WTC11 (cell line): ENCODE measurements around the gene MSLN.

ENCODE experiments used
- HMGA2 ChIP-seq: fragments of 250-450 bp; sonication (Bioruptor Pico); IDR thresholded peaks from 2 replicates; pipeline ENCODE4 v1.4.0; 2021; ENCODE audit warnings: mild to moderate bottlenecking, moderate library complexity
- SMAD3 ChIP-seq: sonication (generic); formaldehyde crosslinking; IDR thresholded peaks from 2 replicates; pipeline ENCODE4 v1.8.0; 2022; ENCODE audit warnings: missing genetic modification reagents, mild to moderate bottlenecking, borderline replicate concordance
- TEAD4 ChIP-seq: sonication (generic); formaldehyde crosslinking; IDR thresholded peaks from 2 replicates; pipeline ENCODE4 v1.8.0; 2022; ENCODE audit warnings: mild to moderate bottlenecking, missing genetic modification reagents
- TP53 ChIP-seq: sonication (generic); formaldehyde crosslinking; IDR thresholded peaks from 2 replicates; pipeline ENCODE4 v1.8.1; 2023; ENCODE audit warnings: mild to moderate bottlenecking, missing genetic modification reagents
- ZNF263 ChIP-seq: sonication (generic); formaldehyde crosslinking; IDR thresholded peaks from 2 replicates; pipeline ENCODE4 v1.8.1; 2022; ENCODE audit warnings: low read depth, mild to moderate bottlenecking, moderate library complexity, missing genetic modification reagents
- TF ChIP-seq, protein P1 (sequence below): sonication (generic); formaldehyde crosslinking; IDR thresholded peaks from 2 replicates; pipeline ENCODE4 v1.8.1; 2022; ENCODE audit warnings: low read depth, missing genetic modification reagents, borderline replicate concordance
- TF ChIP-seq, protein P2 (sequence below): sonication (generic); formaldehyde crosslinking; IDR thresholded peaks from 2 replicates; pipeline ENCODE4 v1.8.0; 2022; ENCODE audit warnings: mild to moderate bottlenecking, missing genetic modification reagents
- TF ChIP-seq, protein P3 (sequence below): fragments of 200-600 bp; IDR thresholded peaks from 2 replicates; pipeline ENCODE4 v1.8.0; 2022; ENCODE audit warnings: antibody characterized with exemption
- TF ChIP-seq, protein P4 (sequence below): sonication (generic); formaldehyde crosslinking; IDR thresholded peaks from 2 replicates; pipeline ENCODE4 v1.8.1; 2023; ENCODE audit warnings: mild to moderate bottlenecking, missing genetic modification reagents
- TF ChIP-seq, protein P5 (sequence below): sonication (generic); formaldehyde crosslinking; IDR thresholded peaks from 2 replicates; pipeline ENCODE4 v1.8.1; 2023; ENCODE audit warnings: mild to moderate bottlenecking, missing genetic modification reagents

DNA sequence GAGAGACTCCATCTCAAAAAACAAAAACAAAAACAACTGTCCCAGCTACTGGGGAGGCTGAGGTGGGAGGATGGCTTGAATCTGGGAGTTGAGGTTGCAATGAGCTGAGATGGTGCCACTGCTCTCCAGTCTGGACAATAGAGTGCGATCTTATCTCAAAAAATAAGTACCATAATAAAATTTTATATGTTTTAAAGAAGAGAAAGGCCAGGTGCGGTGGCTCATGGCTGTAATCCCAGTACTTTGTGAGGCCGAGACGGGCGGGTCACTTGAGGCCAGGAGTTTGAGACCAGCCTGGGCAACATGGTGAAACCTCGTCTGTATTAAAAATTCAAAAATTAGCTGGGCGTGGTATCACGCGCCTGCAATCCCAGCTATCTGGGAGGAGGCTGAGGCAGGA is 16.3 kb downstream of the MSLN start:
- TF ChIP-seq TP53 (CRISPR knock-in tag) (no peak), HMGA2 (CRISPR knock-in tag) (no peak), TEAD4 (CRISPR knock-in tag) (no peak), ZNF263 (no peak), SMAD3 (no peak)
- TF ChIP-seq, protein P1, sequence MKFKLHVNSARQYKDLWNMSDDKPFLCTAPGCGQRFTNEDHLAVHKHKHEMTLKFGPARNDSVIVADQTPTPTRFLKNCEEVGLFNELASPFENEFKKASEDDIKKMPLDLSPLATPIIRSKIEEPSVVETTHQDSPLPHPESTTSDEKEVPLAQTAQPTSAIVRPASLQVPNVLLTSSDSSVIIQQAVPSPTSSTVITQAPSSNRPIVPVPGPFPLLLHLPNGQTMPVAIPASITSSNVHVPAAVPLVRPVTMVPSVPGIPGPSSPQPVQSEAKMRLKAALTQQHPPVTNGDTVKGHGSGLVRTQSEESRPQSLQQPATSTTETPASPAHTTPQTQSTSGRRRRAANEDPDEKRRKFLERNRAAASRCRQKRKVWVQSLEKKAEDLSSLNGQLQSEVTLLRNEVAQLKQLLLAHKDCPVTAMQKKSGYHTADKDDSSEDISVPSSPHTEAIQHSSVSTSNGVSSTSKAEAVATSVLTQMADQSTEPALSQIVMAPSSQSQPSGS (CRISPR knock-in tag) = no peak
- TF ChIP-seq, protein P2, sequence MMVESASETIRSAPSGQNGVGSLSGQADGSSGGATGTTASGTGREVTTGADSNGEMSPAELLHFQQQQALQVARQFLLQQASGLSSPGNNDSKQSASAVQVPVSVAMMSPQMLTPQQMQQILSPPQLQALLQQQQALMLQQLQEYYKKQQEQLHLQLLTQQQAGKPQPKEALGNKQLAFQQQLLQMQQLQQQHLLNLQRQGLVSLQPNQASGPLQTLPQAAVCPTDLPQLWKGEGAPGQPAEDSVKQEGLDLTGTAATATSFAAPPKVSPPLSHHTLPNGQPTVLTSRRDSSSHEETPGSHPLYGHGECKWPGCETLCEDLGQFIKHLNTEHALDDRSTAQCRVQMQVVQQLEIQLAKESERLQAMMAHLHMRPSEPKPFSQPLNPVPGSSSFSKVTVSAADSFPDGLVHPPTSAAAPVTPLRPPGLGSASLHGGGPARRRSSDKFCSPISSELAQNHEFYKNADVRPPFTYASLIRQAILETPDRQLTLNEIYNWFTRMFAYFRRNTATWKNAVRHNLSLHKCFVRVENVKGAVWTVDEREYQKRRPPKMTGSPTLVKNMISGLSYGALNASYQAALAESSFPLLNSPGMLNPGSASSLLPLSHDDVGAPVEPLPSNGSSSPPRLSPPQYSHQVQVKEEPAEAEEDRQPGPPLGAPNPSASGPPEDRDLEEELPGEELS = no peak
- TF ChIP-seq, protein P3, sequence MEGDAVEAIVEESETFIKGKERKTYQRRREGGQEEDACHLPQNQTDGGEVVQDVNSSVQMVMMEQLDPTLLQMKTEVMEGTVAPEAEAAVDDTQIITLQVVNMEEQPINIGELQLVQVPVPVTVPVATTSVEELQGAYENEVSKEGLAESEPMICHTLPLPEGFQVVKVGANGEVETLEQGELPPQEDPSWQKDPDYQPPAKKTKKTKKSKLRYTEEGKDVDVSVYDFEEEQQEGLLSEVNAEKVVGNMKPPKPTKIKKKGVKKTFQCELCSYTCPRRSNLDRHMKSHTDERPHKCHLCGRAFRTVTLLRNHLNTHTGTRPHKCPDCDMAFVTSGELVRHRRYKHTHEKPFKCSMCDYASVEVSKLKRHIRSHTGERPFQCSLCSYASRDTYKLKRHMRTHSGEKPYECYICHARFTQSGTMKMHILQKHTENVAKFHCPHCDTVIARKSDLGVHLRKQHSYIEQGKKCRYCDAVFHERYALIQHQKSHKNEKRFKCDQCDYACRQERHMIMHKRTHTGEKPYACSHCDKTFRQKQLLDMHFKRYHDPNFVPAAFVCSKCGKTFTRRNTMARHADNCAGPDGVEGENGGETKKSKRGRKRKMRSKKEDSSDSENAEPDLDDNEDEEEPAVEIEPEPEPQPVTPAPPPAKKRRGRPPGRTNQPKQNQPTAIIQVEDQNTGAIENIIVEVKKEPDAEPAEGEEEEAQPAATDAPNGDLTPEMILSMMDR = no peak
- TF ChIP-seq, protein P4, sequence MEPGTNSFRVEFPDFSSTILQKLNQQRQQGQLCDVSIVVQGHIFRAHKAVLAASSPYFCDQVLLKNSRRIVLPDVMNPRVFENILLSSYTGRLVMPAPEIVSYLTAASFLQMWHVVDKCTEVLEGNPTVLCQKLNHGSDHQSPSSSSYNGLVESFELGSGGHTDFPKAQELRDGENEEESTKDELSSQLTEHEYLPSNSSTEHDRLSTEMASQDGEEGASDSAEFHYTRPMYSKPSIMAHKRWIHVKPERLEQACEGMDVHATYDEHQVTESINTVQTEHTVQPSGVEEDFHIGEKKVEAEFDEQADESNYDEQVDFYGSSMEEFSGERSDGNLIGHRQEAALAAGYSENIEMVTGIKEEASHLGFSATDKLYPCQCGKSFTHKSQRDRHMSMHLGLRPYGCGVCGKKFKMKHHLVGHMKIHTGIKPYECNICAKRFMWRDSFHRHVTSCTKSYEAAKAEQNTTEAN = no peak
- TF ChIP-seq, protein P5, sequence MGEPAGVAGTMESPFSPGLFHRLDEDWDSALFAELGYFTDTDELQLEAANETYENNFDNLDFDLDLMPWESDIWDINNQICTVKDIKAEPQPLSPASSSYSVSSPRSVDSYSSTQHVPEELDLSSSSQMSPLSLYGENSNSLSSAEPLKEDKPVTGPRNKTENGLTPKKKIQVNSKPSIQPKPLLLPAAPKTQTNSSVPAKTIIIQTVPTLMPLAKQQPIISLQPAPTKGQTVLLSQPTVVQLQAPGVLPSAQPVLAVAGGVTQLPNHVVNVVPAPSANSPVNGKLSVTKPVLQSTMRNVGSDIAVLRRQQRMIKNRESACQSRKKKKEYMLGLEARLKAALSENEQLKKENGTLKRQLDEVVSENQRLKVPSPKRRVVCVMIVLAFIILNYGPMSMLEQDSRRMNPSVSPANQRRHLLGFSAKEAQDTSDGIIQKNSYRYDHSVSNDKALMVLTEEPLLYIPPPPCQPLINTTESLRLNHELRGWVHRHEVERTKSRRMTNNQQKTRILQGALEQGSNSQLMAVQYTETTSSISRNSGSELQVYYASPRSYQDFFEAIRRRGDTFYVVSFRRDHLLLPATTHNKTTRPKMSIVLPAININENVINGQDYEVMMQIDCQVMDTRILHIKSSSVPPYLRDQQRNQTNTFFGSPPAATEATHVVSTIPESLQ (CRISPR knock-in tag) = no peak
